Measurements from ENCODE around the gene MANSC4.

Gene MANSC4

GRCh38 chr12:27779920-27780611 lies at the start of gene MANSC4, which contains the start of gene KLHL42:
MANSC4 (minus strand) TSS chr12:27780236; CDS start chr12:27771276, 8,960 bp downstream.
KLHL42 (plus strand) TSS chr12:27780233; CDS start chr12:27780331, 98 bp downstream.
- DNase-seq (ENCODE audit: low spot score) = peak; percentile 90

DNA sequence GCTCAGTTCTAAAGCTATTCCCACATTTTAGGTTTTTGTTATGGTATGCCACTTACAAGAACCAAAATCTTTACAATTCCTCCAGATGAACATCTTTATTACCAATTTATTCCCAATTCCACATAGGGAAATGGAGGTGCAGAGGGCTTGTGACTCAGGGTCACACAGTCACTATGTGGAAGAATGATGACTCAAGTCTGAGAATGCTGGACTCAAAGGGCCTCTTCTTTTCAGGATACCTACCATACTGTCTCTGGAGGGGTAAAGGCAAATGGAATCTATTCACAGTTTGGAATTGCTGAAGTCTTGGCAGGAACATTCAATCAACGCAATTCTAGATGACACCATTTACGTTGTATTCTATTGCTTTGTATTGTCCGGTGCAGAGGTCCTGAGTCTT lies 48.2 kb upstream of the MANSC4 start:
- DNase-seq (ENCODE audit: low spot score) = no peak

DNA sequence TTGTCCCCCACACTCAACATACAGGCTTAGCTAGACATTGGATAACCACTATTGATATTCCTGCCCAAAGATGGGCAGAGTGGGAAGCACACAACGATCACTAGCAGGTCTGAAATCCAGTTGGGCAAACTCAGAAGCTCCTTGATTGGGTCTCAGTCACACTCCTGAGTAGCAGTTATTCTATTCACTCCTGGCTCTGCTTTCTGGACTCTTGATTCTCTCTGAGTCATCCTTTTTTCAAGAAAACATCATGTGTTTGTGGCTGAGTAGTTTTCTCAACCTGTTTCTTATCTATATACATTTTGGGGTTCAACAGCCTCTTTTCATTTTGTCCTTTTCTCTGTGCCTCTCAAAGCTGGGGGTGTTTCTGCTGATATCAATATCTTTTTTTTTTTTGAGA lies 46.0 kb upstream of the MANSC4 start:
- no peak for DNase-seq (ENCODE audit: low spot score)

GRCh38 chr12:27824126-27824842 lies 44.2 kb upstream of the MANSC4 start:
- DNase-seq (ENCODE audit: low spot score) = no peak

GRCh38 chr12:27823038-27823437 lies 43.0 kb upstream of the MANSC4 start:
- DNase-seq (ENCODE audit: low spot score) = no peak

GRCh38 chr12:27822076-27822712 lies 42.2 kb upstream of the MANSC4 start:
- no peak for DNase-seq (ENCODE audit: low spot score)

DNA sequence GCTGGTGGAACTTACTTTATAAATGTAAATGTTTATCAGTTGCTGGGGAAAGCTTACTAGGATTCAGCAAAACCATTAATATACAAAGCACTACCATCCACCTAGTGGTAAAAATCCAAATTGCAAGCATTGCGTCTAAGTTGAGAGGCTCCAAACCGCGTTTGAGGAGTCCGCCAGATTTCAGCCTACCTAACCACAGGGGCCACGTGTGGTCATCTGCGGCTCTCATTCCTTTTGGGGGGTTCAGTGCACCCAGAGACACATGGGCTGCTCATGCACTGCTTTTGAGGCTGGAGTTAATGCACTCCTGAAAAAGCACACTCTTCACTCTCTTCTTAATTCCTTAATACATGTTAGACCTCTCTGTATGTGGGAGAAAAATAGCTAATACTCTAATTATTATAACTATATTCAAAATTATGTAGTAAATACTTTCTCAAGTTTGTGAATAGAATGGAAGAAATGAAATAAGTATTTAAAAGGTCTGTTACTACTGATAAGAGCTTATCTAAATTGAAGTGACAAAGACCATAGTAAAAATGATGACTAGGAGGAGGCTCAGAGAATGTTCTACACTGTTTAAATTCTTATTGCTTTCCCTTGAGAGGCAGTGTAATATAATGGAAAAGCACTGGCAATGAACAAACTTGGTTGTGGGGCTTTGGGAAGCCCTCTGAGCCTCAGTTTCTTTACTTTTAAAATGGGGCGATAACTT lies 41.4 kb upstream of the MANSC4 start:
- DNase-seq (ENCODE audit: low spot score) = peak; percentile 74

DNA sequence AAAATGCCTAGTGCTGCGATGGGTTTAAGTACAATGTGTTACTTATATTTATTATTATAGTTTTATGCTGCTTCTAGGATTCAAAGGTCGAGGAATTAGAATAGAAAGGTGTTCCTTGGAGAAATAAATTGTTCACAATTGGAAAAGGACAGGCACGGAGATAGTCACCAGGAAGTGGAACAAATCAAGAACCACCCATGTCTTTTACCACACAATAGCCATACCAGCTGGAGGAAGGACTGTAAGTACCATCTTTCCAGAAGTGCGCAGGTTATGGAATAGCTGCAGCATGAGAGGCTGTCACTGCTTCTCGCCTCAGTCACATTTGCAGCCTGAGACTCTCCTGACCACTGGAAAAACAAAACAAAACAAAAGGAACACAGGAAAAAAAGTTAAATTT lies 40.5 kb upstream of the MANSC4 start:
- DNase-seq (ENCODE audit: low spot score) = no peak

- no peak for DNase-seq (ENCODE audit: low spot score)
Measured at GRCh38 chr12:27818401-27818918, 38.4 kb upstream of the MANSC4 start.

DNA sequence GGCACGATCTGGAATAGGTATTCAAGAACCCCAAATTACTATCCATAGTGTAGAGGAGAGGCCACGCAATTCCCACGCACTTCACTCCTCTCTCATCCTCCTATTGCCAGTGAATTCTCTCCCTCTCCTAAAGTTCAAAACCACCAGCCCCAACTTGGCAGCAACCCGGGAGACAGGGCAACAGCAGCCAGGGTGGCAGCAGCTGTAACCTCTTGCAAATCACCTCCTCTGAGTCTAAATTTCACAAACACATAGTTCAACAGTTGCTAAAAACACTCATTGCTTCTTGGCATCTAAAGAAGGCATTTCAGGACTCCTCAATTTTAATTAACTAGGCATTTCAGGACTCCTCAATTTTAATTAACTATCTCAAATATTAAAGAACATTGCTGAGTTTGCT lies 37.7 kb upstream of the MANSC4 start:
- no peak for DNase-seq (ENCODE audit: low spot score)

DNA sequence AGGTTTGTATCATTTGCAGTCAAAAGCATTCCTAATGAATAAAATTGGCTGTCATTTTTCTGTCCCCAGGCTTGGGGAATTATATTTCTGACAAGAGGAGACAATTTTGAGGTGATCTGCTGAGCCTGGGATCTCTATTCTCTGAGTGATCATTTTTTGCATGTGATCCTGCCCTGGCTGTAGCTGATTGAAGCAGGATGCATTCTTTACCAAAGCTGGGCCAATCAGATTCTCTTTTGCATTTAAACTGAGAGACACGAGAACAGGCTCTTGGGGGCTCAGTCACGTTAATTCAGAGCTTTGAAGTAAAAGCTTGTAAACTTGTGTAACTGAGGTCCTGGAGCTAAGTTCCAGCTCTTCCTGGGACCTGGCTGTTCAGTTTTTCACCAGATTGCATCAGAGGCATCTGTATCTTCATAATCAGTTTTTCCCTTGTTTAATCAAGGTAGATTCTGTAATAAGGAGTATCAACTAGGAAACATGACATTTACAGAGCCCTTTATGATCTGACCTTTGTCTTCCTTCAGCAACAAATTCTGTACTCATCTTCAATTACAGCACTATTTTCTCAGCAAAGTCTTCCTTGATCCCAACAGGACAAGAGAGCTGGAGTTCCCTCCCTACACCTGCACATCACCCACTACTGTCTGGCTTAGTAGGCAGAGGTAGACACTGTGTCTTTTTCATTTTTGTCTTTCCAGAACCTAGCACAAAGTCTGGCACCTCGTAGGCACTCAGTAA lies 35.0 kb upstream of the MANSC4 start:
- DNase-seq (ENCODE audit: low spot score) = no peak

- DNase-seq (ENCODE audit: low spot score) = no peak
Measured at GRCh38 chr12:27814411-27814810, 34.4 kb upstream of the MANSC4 start.

DNA sequence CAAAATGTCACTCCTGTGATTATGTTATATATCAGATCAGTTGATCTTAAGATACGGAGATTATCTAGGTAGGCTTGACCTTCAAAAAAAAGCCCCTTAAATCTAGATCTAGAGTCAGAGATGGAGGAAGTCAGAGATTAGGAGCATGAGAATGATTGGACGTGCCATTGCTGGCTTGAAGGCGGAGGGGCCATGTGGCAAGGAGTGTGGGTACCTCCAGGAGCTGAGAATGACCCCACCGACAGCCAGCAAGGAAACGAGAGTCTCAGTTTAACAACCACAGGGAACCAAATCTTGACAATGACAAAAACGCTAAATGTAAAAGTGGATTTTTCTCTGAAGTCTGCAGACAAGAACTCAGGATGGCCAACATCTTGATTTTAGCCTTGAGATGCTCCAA lies 32.5 kb upstream of the MANSC4 start:
- no peak for DNase-seq (ENCODE audit: low spot score)

DNA sequence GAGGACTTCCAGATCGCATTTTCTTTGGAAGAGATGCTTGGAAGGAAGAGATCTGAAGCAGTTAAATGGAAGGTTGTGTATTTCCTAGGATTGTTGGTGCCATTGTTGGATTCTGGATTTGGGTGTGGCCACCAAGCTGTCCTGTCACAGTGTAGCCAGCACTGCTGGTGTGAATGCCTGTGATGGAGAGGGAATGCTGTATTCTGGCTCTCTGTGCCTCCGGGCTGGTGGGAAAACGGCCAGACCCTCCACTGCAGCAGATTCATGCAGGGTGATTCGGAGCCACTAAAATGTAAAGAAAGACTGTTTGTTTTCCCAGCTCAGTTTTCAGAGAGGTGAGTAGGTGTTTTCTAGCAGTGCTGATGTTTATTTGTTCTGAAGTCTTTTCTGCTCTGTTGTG lies 30.7 kb upstream of the MANSC4 start:
- DNase-seq (ENCODE audit: low spot score) = no peak

GRCh38 chr12:27808841-27809240 lies 28.8 kb upstream of the MANSC4 start:
- no peak for DNase-seq (ENCODE audit: low spot score)

DNA sequence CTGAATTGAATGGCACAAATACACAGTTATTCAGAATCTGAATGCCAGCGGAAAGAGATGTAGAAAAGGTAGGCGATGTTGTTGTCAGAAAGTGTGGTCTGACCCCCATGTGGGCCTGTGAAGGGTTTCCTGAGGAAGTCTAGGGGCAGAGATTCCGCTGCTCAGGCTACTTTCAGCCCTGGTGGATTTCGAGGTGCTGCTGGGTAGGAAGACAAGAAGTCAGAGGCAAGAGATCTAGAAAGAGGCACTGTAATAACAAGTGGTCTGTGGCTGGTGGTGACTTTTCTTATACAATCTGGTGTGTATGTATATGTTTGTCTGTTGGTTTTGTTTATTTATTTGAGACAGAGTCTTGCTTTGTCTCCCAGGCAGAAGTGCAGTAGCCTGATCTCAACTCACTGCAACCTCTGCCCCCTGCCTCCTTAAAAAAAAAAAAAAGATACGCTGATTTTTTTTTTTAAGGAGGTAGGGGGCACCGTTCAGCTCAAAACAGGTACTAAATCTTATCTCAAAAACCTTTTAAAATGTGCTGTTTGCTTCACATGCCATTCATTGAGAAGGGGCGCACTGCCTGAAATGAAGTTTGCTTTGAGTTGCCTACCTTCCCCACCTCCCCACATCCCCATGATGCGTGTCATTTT lies 27.1 kb upstream of the MANSC4 start:
- no peak for DNase-seq (ENCODE audit: low spot score)

GRCh38 chr12:27806259-27806658 lies 26.2 kb upstream of the MANSC4 start:
- DNase-seq (ENCODE audit: low spot score) = no peak

GRCh38 chr12:27805238-27805637 lies 25.2 kb upstream of the MANSC4 start:
- DNase-seq (ENCODE audit: low spot score) = no peak

DNA sequence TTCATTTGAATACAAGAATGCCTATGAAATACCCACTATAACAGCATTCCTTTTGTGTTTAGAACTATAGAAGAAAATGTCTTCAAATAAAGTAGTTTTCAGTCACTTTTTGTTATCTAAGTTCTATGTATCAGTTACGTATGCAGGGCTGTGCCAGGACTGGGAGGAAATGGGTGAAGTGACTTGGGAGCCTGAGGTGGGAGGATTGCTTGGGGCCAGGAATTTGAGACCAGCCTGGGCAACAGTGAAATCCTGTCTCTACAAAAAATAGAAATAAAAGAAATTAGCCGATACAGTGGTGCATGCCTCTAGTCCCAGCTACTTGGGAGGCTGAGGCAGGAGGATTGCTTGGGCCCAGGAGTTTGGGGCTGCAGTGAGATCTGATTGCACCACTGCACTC lies 22.9 kb upstream of the MANSC4 start:
- no peak for DNase-seq (ENCODE audit: low spot score)

GRCh38 chr12:27802511-27802910 lies 22.5 kb upstream of the MANSC4 start:
- DNase-seq (ENCODE audit: low spot score) = no peak

DNA sequence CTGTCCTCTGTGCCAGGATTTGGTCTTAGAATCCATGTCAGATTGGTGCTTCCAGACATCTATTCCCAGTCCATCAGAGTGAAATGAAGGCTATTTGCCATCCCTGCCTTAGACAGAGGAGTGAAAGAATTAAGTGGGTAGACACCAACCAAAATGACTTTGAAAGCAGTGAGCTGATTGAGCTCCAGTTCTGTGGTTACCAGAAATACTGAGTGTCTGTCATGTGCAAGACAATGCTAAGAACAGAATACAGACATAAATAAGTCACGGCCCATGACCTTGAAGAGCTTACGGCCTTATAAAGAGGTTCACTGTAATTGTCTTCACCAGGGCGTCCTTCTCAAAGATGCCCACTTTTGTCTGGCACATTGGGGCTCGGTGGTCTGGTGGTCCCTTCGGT lies 21.6 kb upstream of the MANSC4 start:
- DNase-seq (ENCODE audit: low spot score) = no peak

Measured in D341Med (cell line).